Smooth muscle cell (in vitro differentiated cells): ENCODE measurements around the gene ANO10. TPM values are rescaled to one million over a fixed set of nuclear protein-coding genes. Genes with fewer than 3 reads are reported as not detected.
"Not testable (repeated sequence)": the region's sequence is repeated elsewhere in the genome, so short reads cannot be mapped to it uniquely, and the experiment has no call there.

Experiments used
- DNase-seq: peaks from one replicate; lab custom pipeline; 2025; ENCODE audit not compliant: unreplicated experiment; lab: John Stamatoyannopoulos, UW
- H2AFZ ChIP-seq: fragments of 200-600 bp; sonication (generic); 2 replicates; pipeline ENCODE4 v1.6.0; 2016; ENCODE audit warnings: antibody characterized with exemption, low read depth, mild to moderate bottlenecking
- H3F3A ChIP-seq: fragments of 200-600 bp; sonication (generic); 2 replicates; pipeline ENCODE4 v1.6.0; 2017; ENCODE audit warnings: antibody characterized with exemption, low read depth
- H3K27ac ChIP-seq: fragments of 200-600 bp; sonication (generic); 2 replicates; pipeline ENCODE4 v1.5.1; 2016; ENCODE audit warnings: low read depth, mild to moderate bottlenecking
- H3K27me3 ChIP-seq: fragments of 200-600 bp; sonication (generic); 2 replicates; pipeline ENCODE4 v1.6.1; 2016; ENCODE audit warnings: low read depth, mild to moderate bottlenecking
- H3K36me3 ChIP-seq: fragments of 200-600 bp; sonication (generic); 2 replicates; pipeline ENCODE4 v1.5.1; 2016; ENCODE audit warnings: low read depth
- H3K4me1 ChIP-seq: fragments of 200-600 bp; sonication (generic); 2 replicates; pipeline ENCODE4 v1.5.1; 2016; ENCODE audit warnings: low read depth
- H3K4me2 ChIP-seq: fragments of 200-600 bp; sonication (generic); 2 replicates; pipeline ENCODE4 v1.6.0; 2016; ENCODE audit warnings: mild to moderate bottlenecking
- H3K4me3 ChIP-seq: fragments of 200-600 bp; sonication (generic); 2 replicates; pipeline ENCODE4 v1.5.1; 2016; ENCODE audit warnings: mild to moderate bottlenecking
- H3K79me2 ChIP-seq: fragments of 200-600 bp; sonication (generic); 2 replicates; pipeline ENCODE4 v1.6.0; 2016; ENCODE audit warnings: low read depth, mild to moderate bottlenecking
- H3K9ac ChIP-seq: fragments of 200-600 bp; sonication (generic); 2 replicates; pipeline ENCODE4 v1.6.0; 2016; ENCODE audit warnings: low read depth
- H3K9me3 ChIP-seq: fragments of 200-600 bp; sonication (generic); replicated peaks from 2 replicates; pipeline ENCODE4 v1.5.1; 2016; ENCODE audit warnings: low read depth
- H4K20me1 ChIP-seq: fragments of 200-600 bp; sonication (generic); 2 replicates; pipeline ENCODE4 v1.6.0; 2016; ENCODE audit warnings: low read depth
- WGBS: methylation state at CpG from one replicate; pipeline ENCODE4 v1.1.7; 2016; ENCODE audit warnings: low lambda C conversion rate; 5-methylcytosine and 5-hydroxymethylcytosine counted together
- polyA plus RNA-seq: library from polyadenylated mRNA; unstranded; fragments of >200 nt; fragmentation: Nextera tagmentation; extraction: Ambion mirVana; gene quantifications from 2 replicates; pipeline ENCODE4 v1.2.1, GENCODE V29; 2016
- total RNA-seq: library from RNA; depleted of rRNA; stranded (reverse); fragments of >200 nt; gene quantifications from 2 replicates; pipeline ENCODE4 v1.2.3, GENCODE V29; 2014
- TF ChIP-seq, protein P1 (sequence below): fragments of 200-600 bp; sonication (generic); IDR thresholded peaks from 2 replicates; pipeline ENCODE4 v1.5.1; 2017; ENCODE audit warnings: borderline replicate concordance, mild to moderate bottlenecking, antibody characterized with exemption; ENCODE audit not compliant: insufficient read depth, poor library complexity, severe bottlenecking

The ANO10 gene
- total and polyA plus RNA-seq, 2 experiments from 2014 or later = 19.2 to 25.3 TPM

DNA sequence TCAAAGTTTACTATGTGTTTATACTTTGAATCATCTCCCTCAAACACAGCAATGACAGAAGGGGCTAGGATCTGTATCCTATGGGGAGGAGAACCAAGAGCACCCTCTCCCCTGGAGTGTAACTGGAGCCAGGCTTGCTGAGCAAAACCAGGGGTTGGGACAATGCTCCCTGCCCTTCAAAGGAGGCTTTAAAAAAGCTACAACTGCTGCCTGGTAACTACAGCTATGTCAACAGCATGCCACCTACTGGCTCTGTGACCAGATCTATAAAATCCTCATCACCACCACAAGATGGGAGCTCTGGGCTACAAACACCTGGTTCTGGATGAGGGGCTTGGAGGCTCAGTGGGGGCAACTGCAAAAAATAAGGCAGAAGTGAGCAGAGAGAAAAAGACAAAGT, 61.9 kb downstream of the ANO10 start:
- TF ChIP-seq, protein P1, sequence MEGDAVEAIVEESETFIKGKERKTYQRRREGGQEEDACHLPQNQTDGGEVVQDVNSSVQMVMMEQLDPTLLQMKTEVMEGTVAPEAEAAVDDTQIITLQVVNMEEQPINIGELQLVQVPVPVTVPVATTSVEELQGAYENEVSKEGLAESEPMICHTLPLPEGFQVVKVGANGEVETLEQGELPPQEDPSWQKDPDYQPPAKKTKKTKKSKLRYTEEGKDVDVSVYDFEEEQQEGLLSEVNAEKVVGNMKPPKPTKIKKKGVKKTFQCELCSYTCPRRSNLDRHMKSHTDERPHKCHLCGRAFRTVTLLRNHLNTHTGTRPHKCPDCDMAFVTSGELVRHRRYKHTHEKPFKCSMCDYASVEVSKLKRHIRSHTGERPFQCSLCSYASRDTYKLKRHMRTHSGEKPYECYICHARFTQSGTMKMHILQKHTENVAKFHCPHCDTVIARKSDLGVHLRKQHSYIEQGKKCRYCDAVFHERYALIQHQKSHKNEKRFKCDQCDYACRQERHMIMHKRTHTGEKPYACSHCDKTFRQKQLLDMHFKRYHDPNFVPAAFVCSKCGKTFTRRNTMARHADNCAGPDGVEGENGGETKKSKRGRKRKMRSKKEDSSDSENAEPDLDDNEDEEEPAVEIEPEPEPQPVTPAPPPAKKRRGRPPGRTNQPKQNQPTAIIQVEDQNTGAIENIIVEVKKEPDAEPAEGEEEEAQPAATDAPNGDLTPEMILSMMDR = no peak
- Histone ChIP-seq H2AFZ (no peak overlapping the region), H3K4me1 (no peaks in the 10 kb centered on the region), H4K20me1 (no peaks in the 10 kb centered on the region), H3K79me2 (no peaks in the 10 kb centered on the region), H3K27me3 (no peaks in the 10 kb centered on the region), H3K36me3 (peaks cover 5% of the 10 kb centered on the region), H3K27ac (no peak overlapping the region), H3K4me2 (no peak overlapping the region), H3K4me3 (no peak overlapping the region), H3K9ac (no peak overlapping the region), H3K9me3 (no peaks in the 10 kb centered on the region), H3F3A (no peaks in the 10 kb centered on the region)
- DNase-seq = no peak

DNA sequence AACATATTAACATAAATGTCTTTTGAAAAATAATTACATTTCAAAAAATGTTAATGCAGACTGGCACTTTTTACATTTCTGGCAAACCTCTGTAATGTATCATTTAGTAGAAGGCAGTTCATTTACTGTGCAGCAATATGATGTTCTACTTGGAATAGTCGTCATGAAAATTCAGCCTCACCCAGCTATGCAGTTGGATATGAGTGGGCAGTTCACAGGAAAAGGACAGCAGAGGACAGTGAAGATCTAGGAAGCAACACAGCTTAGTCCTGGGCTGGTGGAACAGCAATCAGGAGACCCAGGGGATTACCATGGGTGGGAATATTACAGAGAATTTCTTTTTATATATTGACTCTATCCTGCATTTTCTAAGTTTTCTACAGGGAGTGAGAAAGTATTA, 63.6 kb downstream of the ANO10 start:
- no peaks in the 10 kb centered on the region for H3K9me3 ChIP-seq
- no peaks in the 10 kb centered on the region for H3K79me2 ChIP-seq
- H3F3A ChIP-seq = no peaks in the 10 kb centered on the region
- H3K4me1 ChIP-seq = no peaks in the 10 kb centered on the region
- TF ChIP-seq, protein P1 = no peak
- H4K20me1 ChIP-seq = no peaks in the 10 kb centered on the region
- H3K27ac ChIP-seq = no peak overlapping the region
- no peak for DNase-seq
- H3K36me3 ChIP-seq = peaks cover 5% of the 10 kb centered on the region
- no peak overlapping the region for H2AFZ ChIP-seq
- H3K27me3 ChIP-seq = no peaks in the 10 kb centered on the region
- 97% methylated on average over 1 of the region's 1 CpG for WGBS
- no peak overlapping the region for H3K4me2 ChIP-seq
- H3K9ac ChIP-seq = no peak overlapping the region
- H3K4me3 ChIP-seq = no peak overlapping the region

DNA sequence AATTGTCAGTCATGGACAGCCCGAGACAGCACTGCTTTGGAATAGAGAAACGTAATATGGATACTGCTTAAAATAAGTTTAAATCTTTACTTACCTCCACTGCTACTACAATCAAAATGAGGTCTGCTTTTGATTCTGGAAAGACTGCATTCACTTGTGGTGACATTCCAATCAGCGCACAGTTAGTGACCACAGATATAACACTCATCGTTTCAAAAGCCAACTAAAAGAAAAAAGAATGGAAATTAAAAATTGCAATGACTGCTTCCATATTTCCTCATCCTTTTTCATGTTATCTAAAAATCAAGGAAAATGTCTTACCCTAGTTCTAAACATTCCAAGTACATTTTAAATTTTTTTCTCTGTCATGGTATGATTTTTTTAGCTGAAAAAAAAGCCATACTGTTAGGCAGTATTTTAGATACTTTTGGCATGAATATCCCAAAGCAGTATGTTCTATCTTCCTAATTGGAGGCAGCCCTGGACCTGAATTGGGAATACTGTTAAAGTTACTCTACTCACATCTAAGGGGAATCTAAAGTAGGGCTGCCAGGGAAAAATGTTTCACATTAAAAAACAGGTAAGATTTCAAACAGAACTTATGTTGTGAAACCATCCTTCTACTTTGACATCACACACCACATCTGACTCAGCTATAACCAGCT, 72.1 kb downstream of the ANO10 start:
- 94% methylated on average over 4 of the region's 4 CpGs for WGBS
- Histone ChIP-seq H2AFZ (no peak overlapping the region), H3K9ac (no peak overlapping the region), H3K36me3 (no peaks in the 10 kb centered on the region), H3K27me3 (no peaks in the 10 kb centered on the region), H4K20me1 (no peaks in the 10 kb centered on the region), H3K4me3 (no peak overlapping the region), H3K9me3 (no peaks in the 10 kb centered on the region), H3K79me2 (no peaks in the 10 kb centered on the region), H3K4me2 (no peak overlapping the region), H3F3A (no peaks in the 10 kb centered on the region), H3K27ac (no peak overlapping the region), H3K4me1 (no peaks in the 10 kb centered on the region)
- no peak for DNase-seq
- TF ChIP-seq, protein P1 = no peak

DNA sequence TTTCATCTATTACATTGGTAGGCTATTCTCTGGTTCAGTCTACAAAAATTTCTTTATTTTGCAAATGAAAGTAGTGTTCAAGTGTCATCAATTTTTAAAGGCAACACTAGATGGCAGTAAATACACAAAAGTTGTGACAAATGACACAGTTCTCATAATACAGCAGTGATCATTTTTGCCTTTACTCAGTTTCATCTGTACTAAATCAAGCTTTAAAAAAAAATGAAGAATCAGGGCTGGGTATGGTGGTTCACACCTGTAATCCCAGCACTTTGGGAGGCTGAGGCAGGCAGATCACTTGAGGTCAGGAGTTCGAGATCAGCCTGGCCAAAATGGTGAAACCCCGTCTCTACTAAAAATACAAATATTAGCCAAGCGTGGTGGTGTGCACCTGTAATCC, 77.5 kb downstream of the ANO10 start:
- not testable (repeated sequence) for H2AFZ ChIP-seq, H3K4me3 ChIP-seq, H3K36me3 ChIP-seq, H3K9ac ChIP-seq, DNase-seq, H3K27me3 ChIP-seq, H4K20me1 ChIP-seq, H3K27ac ChIP-seq, H3K9me3 ChIP-seq, H3F3A ChIP-seq, H3K79me2 ChIP-seq, H3K4me1 ChIP-seq, H3K4me2 ChIP-seq
- WGBS = 98% methylated on average over 3 of the region's 3 CpGs
- TF ChIP-seq, protein P1 = peak; percentile 66
